Loucy (cell line): ENCODE measurements around the gene FLT3LG.

Experiments used
- H2AFZ ChIP-seq: fragments of 200-600 bp; sonication (generic); 2 replicates; pipeline ENCODE4 v1.6.0; 2016; ENCODE audit warnings: antibody characterized with exemption, mild to moderate bottlenecking, low read length, moderate library complexity
- H3F3A ChIP-seq: fragments of 200-600 bp; 2 replicates; pipeline ENCODE4 v1.6.0; 2016; ENCODE audit warnings: antibody characterized with exemption, low read depth, mild to moderate bottlenecking
- H3K27me3 ChIP-seq: fragments of 200-600 bp; sonication (generic); 2 replicates; pipeline ENCODE4 v1.6.1; 2014; ENCODE audit warnings: low read length, mild to moderate bottlenecking; ENCODE audit not compliant: insufficient read depth, poor library complexity, severe bottlenecking
- H3K36me3 ChIP-seq: fragments of 200-600 bp; sonication (generic); 2 replicates; pipeline ENCODE4 v1.6.1; 2016; ENCODE audit warnings: low read length; ENCODE audit not compliant: insufficient read depth
- H3K4me1 ChIP-seq: fragments of 200-600 bp; sonication (generic); 2 replicates; pipeline ENCODE4 v1.5.1; 2014; ENCODE audit warnings: low read length, mild to moderate bottlenecking; ENCODE audit not compliant: insufficient read depth, poor library complexity, severe bottlenecking
- H3K4me2 ChIP-seq: fragments of 200-600 bp; sonication (generic); 2 replicates; pipeline ENCODE4 v1.6.0; 2014; ENCODE audit warnings: antibody characterized with exemption, low read length, low read depth, mild to moderate bottlenecking; ENCODE audit not compliant: poor library complexity, severe bottlenecking
- H3K4me3 ChIP-seq: fragments of 200-600 bp; sonication (generic); 2 replicates; pipeline ENCODE4 v1.5.1; 2014; ENCODE audit warnings: low read length, mild to moderate bottlenecking, mixed read lengths; ENCODE audit not compliant: poor library complexity, severe bottlenecking
- H3K79me2 ChIP-seq: fragments of 200-600 bp; sonication (generic); 2 replicates; pipeline ENCODE4 v1.6.1; 2014; ENCODE audit warnings: low read length; ENCODE audit not compliant: insufficient read depth
- H3K9ac ChIP-seq: fragments of 200-600 bp; sonication (generic); 2 replicates; pipeline ENCODE4 v1.6.0; 2014; ENCODE audit warnings: mild to moderate bottlenecking, low read depth, low read length, moderate library complexity; ENCODE audit not compliant: poor library complexity, severe bottlenecking
- H3K9me2 ChIP-seq: fragments of 200-600 bp; sonication (generic); replicated peaks from 2 replicates; pipeline ENCODE4 v1.6.1; 2016; ENCODE audit warnings: low read depth, low read length, mixed read lengths
- H3K9me3 ChIP-seq: fragments of 200-600 bp; sonication (generic); 2 replicates; pipeline ENCODE4 v1.6.1; 2014; ENCODE audit warnings: mild to moderate bottlenecking, antibody characterized with exemption, low read length, low read depth; ENCODE audit not compliant: insufficient read depth
- H4K20me1 ChIP-seq: fragments of 200-600 bp; sonication (generic); 2 replicates; pipeline ENCODE4 v1.6.0; 2014; ENCODE audit warnings: antibody characterized with exemption, low read length, mild to moderate bottlenecking; ENCODE audit not compliant: insufficient read depth, poor library complexity, severe bottlenecking
- EZH2phosphoT487 ChIP-seq: fragments of 200-600 bp; IDR thresholded peaks from 2 replicates; pipeline ENCODE4 v1.6.1; 2018; ENCODE audit warnings: antibody characterized with exemption, mild to moderate bottlenecking, moderate library complexity, borderline replicate concordance
- TF ChIP-seq, protein P1 (sequence below): fragments of 200-600 bp; sonication (generic); conservative IDR thresholded peaks from 2 replicates; pipeline ENCODE4 v1.5.1; 2014; ENCODE audit warnings: mild to moderate bottlenecking, antibody characterized with exemption, low read length

Gene FLT3LG

GRCh38 chr19:49524812-49525455, 50.9 kb downstream of the FLT3LG start:
- no peaks in the 10 kb centered on the region for H3F3A ChIP-seq
- no peak overlapping the region for H3K4me3 ChIP-seq
- no peak overlapping the region for H3K9ac ChIP-seq
- no peaks in the 10 kb centered on the region for H3K36me3 ChIP-seq
- H4K20me1 ChIP-seq: no peaks in the 10 kb centered on the region
- H2AFZ ChIP-seq: no peak overlapping the region
- H3K4me1 ChIP-seq: no peaks in the 10 kb centered on the region
- no peaks in the 10 kb centered on the region for H3K79me2 ChIP-seq
- H3K9me2 ChIP-seq: no peaks in the 10 kb centered on the region
- H3K9me3 ChIP-seq: no peaks in the 10 kb centered on the region
- TF ChIP-seq EZH2phosphoT487: no peak
- TF ChIP-seq, protein P1, sequence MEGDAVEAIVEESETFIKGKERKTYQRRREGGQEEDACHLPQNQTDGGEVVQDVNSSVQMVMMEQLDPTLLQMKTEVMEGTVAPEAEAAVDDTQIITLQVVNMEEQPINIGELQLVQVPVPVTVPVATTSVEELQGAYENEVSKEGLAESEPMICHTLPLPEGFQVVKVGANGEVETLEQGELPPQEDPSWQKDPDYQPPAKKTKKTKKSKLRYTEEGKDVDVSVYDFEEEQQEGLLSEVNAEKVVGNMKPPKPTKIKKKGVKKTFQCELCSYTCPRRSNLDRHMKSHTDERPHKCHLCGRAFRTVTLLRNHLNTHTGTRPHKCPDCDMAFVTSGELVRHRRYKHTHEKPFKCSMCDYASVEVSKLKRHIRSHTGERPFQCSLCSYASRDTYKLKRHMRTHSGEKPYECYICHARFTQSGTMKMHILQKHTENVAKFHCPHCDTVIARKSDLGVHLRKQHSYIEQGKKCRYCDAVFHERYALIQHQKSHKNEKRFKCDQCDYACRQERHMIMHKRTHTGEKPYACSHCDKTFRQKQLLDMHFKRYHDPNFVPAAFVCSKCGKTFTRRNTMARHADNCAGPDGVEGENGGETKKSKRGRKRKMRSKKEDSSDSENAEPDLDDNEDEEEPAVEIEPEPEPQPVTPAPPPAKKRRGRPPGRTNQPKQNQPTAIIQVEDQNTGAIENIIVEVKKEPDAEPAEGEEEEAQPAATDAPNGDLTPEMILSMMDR: no peak
- H3K27me3 ChIP-seq: no peaks in the 10 kb centered on the region
- no peak overlapping the region for H3K4me2 ChIP-seq

- Histone ChIP-seq H3K4me3 (no peak overlapping the region), H3K4me2 (no peak overlapping the region), H3K27me3 (no peaks in the 10 kb centered on the region), H4K20me1 (no peaks in the 10 kb centered on the region), H3K4me1 (no peaks in the 10 kb centered on the region), H3K9ac (no peak overlapping the region), H2AFZ (no peak overlapping the region), H3K79me2 (no peaks in the 10 kb centered on the region), H3K36me3 (no peaks in the 10 kb centered on the region), H3K9me2 (no peaks in the 10 kb centered on the region), H3K9me3 (no peaks in the 10 kb centered on the region), H3F3A (no peaks in the 10 kb centered on the region)
- TF ChIP-seq EZH2phosphoT487: no peak
- TF ChIP-seq, protein P1: no peak
Observed at GRCh38 chr19:49528211-49528771, 54.3 kb downstream of the FLT3LG start.

DNA sequence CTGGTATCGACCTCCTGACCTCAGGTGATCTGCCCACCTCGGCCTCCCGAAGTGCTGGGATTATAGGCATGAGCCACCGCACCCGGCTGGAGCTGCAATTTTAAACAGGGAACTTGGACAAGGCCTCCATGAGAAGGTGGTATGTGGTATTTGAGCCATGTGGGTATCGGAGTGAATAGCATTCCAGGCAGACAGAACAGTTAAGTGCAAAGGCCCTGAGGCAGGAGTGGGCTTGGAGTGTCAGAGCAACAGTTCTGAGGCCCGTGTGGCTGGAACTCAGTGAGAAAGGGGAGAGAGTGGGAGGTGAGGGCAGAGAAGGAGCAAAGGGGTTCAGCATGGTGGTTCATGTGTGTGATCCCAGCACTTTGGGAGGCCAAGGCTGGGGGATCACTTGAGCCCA, 56.7 kb downstream of the FLT3LG start:
- Histone ChIP-seq H3K79me2 (no peaks in the 10 kb centered on the region), H2AFZ (no peak overlapping the region), H3K9ac (no peak overlapping the region), H3K4me2 (no peak overlapping the region), H3K9me2 (no peaks in the 10 kb centered on the region), H3K4me1 (peaks cover 18% of the 10 kb centered on the region), H3K9me3 (no peaks in the 10 kb centered on the region), H3K27me3 (no peaks in the 10 kb centered on the region), H3K36me3 (no peaks in the 10 kb centered on the region), H4K20me1 (no peaks in the 10 kb centered on the region), H3K4me3 (no peak overlapping the region), H3F3A (no peaks in the 10 kb centered on the region)
- no peak for TF ChIP-seq EZH2phosphoT487
